Pons (tissue), 1 donor: ENCODE data around the gene DIS3L2.
"Not testable (repeated sequence)": the region's sequence is repeated elsewhere in the genome, so short reads cannot be mapped to it uniquely, and the experiment has no call there.

Source experiments
- DNase-seq: peaks from one replicate; pipeline ENCODE4 v3.0.0-alpha.2; 2016; ENCODE audit warnings: low spot score

The DIS3L2 gene

GRCh38 chr2:232009639-232010274 lies 48.2 kb downstream of the DIS3L2 start:
- DNase-seq: no peak

GRCh38 chr2:232013701-232014353 lies 52.3 kb downstream of the DIS3L2 start:
- DNase-seq: no peak

DNA sequence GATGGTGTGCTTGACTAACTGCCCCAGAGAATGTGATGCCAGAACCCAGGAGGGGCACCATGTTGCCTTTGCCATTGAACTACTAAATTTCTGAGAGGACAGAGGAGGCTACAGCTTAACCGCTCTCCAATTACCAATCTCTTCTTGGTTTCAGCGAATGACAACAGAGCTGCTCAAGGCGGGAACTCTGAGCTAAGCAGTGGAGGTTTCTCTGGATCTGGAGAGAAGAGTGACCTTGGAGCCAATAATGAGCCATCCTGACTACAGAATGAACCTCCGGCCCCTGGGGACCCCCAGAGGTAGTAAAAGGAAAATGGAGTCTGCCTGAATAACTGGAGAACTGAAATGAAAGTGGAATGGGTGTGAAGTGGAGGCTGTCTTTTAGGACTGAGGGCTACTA lies 53.2 kb downstream of the DIS3L2 start:
- DNase-seq: no peak

GRCh38 chr2:232018181-232018580 lies 56.7 kb downstream of the DIS3L2 start:
- no peak for DNase-seq

DNA sequence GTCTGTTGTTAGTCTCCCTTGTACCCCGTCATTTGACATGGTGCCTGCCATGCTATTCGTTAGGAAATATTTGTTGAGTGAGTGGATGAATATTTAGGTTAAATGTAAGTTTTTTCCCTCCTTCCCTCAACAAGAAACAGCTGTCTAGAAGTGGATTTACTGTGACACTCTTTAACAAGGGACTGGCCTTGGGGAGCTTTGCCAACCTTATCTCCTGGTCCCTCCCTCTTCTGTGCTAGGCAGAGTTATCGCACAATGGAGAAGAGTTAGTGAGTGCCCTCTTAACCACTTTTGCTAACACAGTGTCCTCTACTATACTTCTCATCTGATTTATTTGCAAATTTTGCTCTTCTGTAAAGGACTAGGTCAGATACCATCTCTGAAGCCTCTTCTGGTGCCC lies 61.2 kb downstream of the DIS3L2 start:
- no peak for DNase-seq

- no peak for DNase-seq
Measured at GRCh38 chr2:232023426-232023825, 61.9 kb downstream of the DIS3L2 start.

- DNase-seq: no peak
Measured at GRCh38 chr2:232024457-232024856, 62.9 kb downstream of the DIS3L2 start.

DNA sequence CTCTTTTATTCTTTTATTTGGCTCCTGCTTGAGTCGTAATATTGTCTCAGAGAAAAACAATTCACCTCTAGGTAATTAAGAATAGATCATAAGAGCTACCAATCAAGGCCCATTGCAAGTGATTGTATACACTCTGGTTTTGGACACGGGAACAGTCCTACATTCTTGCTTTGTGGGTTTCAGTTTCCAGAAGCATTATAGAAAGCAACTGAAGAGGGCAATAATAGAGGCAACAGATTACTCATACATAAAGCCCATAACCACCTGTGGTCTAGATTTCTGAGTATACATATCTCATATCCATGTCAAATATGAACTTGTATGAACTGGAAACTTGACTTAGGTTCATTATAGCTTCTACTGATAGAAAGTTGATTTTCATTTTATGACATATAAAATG lies 65.4 kb downstream of the DIS3L2 start:
- DNase-seq: no peak

- DNase-seq: no peak
Measured at GRCh38 chr2:232027530-232027929, 66.0 kb downstream of the DIS3L2 start.

DNA sequence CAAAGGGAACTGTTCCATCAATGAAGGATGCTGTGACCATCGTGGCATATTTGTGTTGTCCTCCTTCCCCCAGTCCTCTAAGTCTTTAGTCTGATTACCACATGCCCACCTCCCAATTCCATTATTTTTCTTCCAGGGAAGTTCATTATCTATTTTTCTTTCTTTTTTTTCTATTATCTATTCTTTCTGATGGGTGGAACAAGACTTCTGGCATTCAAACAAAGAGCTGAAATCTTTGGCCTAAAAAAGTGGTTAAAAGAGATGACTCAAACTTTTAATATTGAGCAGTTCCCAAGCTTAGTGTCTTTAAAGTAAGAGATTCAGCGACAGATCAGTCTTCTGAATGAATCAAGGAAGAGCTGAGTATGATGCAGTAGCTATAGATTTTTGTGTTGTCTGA lies 66.6 kb downstream of the DIS3L2 start:
- DNase-seq: no peak

- DNase-seq: no peak
Measured at GRCh38 chr2:232028631-232029030, 67.1 kb downstream of the DIS3L2 start.

DNA sequence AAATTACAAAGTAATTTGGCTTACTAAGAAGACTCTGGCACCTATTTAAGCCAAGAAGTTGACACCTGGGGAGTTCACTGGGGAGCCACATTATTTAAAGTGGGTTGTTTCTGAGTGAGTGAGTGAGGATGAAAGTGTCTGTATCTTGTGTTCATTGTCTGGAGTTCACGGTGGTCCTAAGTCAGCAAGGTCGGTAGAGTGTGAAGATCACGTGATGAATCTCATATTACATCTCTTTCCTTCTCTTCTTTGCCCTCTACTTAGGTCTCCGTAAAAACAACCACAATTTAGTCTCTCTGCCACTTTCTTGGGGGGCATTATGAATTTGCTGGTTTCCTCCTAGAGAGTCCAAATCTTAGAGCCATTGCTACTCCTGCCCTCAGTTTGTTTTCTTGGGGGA lies 67.8 kb downstream of the DIS3L2 start:
- DNase-seq: no peak

DNA sequence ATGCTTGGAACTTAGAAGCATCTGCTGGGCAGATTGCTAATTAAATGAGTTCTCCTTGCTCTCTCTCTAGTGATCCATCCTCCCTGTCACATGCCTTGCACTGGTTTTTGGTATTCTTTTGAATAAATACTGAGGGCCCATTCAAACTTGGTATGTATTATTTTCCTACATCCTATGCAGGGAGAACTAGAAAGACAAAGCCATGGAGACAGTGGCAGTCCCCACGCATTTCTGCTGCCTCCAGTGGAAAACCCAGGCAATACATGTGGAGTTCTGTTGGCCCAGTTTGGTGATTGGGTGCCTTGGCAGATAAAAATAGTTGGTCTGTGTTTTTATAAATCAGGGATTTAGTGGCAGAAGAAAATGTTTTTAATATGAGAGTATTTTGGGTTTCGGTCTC lies 68.7 kb downstream of the DIS3L2 start:
- no peak for DNase-seq

DNA sequence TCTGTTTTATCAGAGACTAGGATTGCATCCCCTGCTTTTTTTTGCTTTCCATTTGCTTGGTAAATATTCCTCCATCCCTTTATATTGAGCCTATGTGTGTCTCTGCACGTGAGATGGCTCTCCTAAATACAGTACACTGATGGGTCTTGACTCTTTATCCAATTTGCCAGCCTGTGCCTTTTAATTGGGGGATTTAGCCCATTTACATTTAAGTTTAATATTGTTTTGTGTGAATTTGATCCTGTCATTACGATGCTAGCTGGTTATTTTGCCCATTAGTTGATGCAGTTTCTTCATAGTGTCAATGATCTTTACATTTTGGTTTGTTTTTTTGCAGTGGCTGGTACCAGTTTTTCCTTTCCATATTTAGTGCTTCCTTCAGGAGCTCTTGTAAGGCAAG lies 73.8 kb downstream of the DIS3L2 start:
- DNase-seq: not testable (repeated sequence)

DNA sequence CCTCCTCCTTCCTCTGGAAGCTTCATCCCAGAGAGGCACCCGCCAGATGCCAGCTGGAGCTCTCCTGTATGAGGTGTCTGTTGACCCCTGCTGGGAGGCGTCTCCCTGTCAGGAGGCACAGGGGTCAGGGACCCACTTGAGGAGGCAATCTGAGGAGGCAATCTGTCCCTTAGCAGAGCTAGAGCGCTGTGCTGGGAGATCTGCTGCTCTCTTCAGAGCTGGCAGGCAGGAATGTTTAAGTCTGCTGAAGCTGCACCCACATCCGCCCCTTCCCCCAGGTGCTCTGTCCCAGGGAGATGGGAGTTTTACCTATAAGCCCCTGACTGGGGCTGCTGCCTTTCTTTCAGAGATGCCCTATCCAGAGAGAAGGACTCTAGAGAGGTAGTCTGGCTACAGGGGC lies 75.4 kb downstream of the DIS3L2 start:
- DNase-seq: not testable (repeated sequence)

DNA sequence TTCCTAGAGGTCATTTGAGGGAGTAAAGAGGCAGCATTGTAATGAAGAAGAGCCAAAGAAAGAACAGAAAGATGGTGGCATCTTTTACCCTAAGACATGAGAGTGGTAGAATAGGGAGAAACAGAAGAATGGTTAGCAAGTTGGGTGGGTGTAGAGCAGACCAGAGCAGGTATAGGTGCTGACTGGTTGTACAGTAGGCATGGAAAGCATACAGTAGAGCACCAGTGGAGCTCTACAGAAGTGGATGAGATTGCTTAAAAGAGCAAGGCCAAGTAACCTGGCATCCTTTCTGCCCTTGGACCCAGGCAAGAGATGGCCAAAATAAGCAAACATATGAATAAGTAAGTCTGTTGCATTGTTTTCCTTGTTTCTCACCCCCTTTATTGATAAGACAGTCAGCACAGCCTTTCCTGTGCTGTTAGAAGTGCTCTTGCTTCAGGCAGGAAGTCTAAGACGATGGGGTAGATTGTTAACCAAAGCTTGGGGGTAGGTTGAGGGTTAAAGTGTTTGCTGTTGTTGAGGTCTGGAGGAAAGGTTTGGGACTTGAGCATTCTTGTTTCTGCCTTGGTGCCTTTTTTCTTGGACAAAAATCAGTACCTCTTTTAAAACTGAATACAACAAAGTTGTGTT lies 76.9 kb downstream of the DIS3L2 start:
- DNase-seq: no peak

- DNase-seq: peak; percentile 88
Measured at GRCh38 chr2:232038881-232039485, 77.5 kb downstream of the DIS3L2 start.

DNA sequence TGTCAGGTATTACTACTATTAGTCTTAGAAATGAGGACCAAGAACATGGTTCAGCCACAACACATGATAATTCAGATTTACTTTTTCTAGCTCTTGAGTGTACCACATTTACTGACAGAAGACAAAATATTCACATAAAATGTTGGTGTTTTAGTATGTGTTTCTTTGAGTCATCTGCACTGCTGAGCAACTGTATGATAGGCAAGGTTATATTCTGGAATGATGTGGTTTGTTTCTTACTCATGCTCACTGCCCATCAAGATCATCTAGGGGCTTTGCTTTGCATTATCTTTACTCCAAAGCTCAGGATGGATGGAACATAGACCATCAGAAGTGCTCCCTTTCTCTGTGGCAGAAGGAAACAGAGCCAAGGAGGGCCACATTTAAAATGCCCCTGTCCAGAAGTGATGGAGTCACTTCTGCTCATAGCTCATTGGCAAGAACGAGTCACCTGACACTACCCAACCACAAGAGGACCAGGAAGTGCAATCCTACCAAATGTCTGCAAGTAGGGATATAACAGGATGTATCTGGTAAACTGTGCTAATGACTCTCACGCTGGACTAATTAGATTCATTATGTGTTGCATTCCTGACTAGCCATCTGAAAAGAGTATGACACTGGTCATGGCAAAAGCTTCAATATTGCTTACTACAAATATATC lies 81.5 kb downstream of the DIS3L2 start:
- no peak for DNase-seq

- no peak for DNase-seq
Measured at GRCh38 chr2:232043966-232044365, 82.5 kb downstream of the DIS3L2 start.

GRCh38 chr2:232049350-232049749 lies 87.8 kb downstream of the DIS3L2 start:
- no peak for DNase-seq

DNA sequence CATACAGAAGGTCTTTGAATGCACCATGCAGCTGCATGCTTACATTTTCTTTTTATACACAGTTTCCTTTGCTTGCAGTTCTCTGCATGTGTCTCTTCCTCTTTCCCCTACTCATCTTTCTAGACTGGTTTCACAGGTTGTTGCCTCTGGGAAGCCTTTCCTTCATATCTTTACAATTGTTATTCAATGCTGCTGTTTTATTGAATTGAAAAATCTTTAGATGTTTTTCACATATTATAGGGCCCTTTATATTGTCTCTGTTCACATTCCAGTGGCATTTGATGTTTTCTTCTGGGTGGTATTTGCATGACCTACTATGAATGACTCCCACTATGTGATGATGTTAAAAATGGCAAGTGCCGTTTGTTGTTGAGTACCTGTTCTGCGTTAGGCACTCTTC lies 91.1 kb downstream of the DIS3L2 start:
- no peak for DNase-seq

GRCh38 chr2:232053777-232054176 lies 92.3 kb downstream of the DIS3L2 start:
- no peak for DNase-seq
